Measurements from ENCODE around the gene LAMC1.

GRCh38 chr1:183152180-183152579, 129.0 kb downstream of the LAMC1 start:
- TF ChIP-seq POLR2A (IDR thresholded peaks at IDR 0.05; ENCODE audit: low read length) (no peak), GATA1 (IDR thresholded peaks at IDR 0.05; ENCODE audit: low read depth, low read length) (no peak)

Data from erythroblast (primary cell).